ENCODE results near the gene TAOK3. TPM values are rescaled to one million over a fixed set of nuclear protein-coding genes. Genes with fewer than 3 reads are reported as not detected.

Gene TAOK3
- total RNA-seq, 1 experiment from 2014 or later: 3.5 TPM

DNA sequence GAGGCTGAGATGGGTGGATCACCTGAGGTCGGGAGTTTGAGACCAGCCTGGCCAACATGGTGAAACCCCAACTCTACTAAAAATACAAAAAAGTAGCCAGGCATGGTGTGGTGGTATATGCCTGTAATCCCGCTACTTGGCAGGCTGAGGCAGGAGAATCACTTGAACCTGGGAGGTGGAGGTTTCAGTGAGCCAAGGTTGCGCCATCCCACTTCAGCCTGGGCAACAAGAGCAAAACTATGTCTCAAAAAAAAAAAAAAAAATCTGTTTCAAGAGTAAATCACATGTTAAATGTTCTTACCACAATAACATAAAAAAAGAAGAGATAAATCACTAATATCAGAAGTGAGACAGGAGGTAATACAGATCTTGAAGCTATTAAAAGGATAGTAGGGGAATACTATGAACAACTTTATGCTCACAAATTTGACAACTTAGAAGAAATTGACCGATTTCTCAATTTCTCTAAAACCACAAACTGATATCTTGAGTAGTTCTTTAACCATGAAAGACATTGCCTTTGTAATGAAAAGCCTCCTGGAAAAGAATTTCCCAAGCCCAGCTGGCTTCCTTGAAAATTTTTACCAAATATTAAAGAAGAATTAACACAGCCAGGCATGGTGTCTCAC is 37.7 kb downstream of the TAOK3 start:
- DNase-seq: no peak
- Histone ChIP-seq H3K27me3 (ENCODE audit: control insufficient read depth, insufficient read depth, low read length) (no peaks in the 10 kb centered on the region), H3K36me3 (replicated peaks; ENCODE audit: control insufficient read depth, insufficient read depth, low read length) (no peaks in the 10 kb centered on the region), H3K4me3 (ENCODE audit: insufficient read depth, low read depth, low read length) (no peak overlapping the region)

DNA sequence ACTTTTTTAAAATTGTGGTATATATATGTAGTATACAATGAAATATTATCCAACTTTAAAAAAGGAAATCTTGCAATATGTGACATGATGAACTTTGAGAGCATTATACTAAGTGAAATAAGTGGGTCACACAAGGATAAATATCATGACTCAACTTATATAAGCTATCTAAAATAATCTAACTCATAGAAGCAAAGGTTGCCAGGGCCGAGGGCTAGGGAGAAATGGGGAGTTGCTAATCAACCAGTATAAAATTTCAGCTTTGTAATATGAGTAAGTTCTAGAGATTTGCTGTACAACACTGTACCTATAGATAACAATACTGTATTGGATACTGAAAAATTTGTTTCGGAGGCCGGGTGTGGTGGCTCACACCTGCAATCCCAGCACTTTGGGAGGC is 38.5 kb downstream of the TAOK3 start:
- Histone ChIP-seq H3K36me3 (replicated peaks; ENCODE audit: control insufficient read depth, insufficient read depth, low read length) (no peaks in the 10 kb centered on the region), H3K27me3 (ENCODE audit: control insufficient read depth, insufficient read depth, low read length) (no peaks in the 10 kb centered on the region), H3K4me3 (ENCODE audit: insufficient read depth, low read depth, low read length) (no peak overlapping the region)
- no peak for DNase-seq

DNA sequence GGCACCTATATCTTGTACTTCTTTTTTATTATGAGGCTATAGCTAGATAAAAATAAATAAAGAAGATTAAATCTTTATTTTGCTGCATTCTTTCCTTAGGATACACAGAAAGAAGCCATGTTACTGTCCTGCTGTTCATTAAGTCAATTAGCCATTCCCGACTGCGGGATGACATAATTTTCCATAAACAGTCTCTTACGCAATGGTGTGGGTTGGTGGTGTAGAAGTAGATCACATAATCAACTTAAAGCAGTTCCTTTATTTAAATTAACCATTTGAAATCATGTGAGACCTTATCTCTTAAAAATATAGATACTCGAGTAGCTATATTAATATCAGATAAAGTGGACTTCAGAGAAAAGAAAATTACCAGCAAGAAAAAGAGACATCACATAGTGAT is 40.2 kb downstream of the TAOK3 start:
- H3K36me3 ChIP-seq (replicated peaks; ENCODE audit: control insufficient read depth, insufficient read depth, low read length): no peaks in the 10 kb centered on the region
- no peaks in the 10 kb centered on the region for H3K27me3 ChIP-seq (ENCODE audit: control insufficient read depth, insufficient read depth, low read length)
- no peak for DNase-seq
- no peak overlapping the region for H3K4me3 ChIP-seq (ENCODE audit: insufficient read depth, low read depth, low read length)

DNA sequence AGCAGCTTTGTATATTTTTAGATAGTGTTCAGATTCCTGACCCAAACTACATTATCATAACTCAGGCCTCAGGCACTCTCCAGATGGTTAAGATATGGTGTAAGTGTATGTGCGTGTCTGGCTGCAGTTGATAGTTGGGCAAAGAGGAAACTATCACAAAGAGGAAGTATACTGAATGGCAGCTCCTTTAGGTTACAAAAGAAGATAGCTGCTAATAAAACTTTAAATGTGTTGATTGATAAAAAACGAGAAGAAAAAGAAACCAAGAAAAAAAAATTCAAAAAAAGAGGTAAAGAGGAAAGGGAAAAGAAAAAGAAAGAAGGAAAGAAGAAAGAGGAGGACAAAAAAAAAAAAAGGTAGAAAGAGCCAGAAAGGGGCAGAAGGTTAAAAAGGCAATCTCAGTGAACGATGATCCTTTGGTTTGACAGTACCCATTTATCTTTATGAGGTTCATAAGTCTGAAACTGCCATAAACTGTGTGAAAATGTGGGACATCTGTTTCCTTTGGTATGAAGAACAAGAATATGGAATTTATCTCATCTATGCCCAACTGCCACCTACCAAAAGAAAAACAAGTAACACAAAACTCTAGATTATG is 42.2 kb downstream of the TAOK3 start:
- no peak for DNase-seq
- Histone ChIP-seq H3K4me3 (ENCODE audit: insufficient read depth, low read depth, low read length) (no peak overlapping the region), H3K36me3 (replicated peaks; ENCODE audit: control insufficient read depth, insufficient read depth, low read length) (no peaks in the 10 kb centered on the region)

DNA sequence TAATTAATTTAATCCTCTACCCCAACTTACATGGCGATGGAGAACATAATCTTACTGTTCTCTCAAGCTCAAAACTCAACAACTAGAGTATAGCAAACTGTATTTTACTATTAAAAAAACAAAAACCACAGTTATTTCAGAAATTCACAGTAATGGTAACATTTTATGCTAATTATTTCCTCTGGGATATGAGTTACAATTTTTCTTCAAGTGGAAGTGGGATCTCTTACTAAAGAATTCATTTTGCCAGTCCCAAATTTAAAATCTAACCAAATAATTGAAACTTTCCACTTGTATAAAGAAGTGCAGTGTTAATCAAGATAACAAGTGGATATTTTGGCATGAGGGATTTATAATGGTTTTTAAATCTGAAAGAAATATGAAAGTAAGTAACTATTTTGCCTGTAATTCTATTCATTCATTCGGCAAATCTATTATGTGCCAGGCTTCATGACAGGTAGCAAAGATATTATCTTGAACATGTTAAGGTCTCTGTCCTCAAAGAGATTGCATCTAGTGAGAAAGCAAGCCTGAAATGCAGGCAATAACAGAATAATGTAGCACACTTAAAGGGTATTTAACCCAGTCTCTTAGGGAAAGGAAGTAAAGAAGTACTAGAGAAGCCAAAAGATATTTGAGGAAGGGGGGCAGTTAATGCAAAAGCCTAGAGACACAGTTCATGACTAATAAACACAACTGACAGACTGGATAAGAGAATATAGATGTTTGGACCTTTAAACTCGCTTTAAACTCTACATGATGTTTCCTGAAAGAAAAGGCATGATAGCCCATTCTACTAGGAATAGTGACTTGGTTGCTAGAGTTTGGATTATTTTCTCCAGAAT is 44.0 kb downstream of the TAOK3 start:
- no peak for DNase-seq
- no peaks in the 10 kb centered on the region for H3K36me3 ChIP-seq (replicated peaks; ENCODE audit: control insufficient read depth, insufficient read depth, low read length)
- no peak overlapping the region for H3K4me3 ChIP-seq (ENCODE audit: insufficient read depth, low read depth, low read length)
- no peaks in the 10 kb centered on the region for H3K27me3 ChIP-seq (ENCODE audit: control insufficient read depth, insufficient read depth, low read length)

More for the DNA sequence above, 42.2 kb downstream of the TAOK3 start:
- H3K27me3 ChIP-seq (ENCODE audit: control insufficient read depth, insufficient read depth, low read length): no peaks in the 10 kb centered on the region

DNA sequence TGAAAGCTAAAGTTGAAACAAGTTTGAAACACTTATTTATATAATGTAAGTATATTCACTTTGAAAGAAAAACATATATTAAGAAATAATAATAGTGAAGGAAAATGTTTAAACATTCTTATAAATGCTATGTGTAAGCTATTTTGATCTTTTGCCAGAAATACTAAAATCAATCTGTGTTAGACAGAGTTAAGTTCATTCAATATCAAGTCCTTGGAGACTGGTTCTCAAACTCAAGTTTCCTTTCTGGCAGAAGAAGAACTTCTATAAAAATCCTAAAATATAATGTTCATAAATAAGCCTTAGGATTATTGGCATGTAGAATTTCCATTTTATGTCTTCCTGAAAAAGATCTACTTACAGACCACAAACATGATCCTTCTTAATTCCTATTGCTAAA is 45.3 kb downstream of the TAOK3 start:
- H3K27me3 ChIP-seq (ENCODE audit: control insufficient read depth, insufficient read depth, low read length): no peaks in the 10 kb centered on the region
- no peak for DNase-seq
- no peaks in the 10 kb centered on the region for H3K36me3 ChIP-seq (replicated peaks; ENCODE audit: control insufficient read depth, insufficient read depth, low read length)
- no peak overlapping the region for H3K4me3 ChIP-seq (ENCODE audit: insufficient read depth, low read depth, low read length)

DNA sequence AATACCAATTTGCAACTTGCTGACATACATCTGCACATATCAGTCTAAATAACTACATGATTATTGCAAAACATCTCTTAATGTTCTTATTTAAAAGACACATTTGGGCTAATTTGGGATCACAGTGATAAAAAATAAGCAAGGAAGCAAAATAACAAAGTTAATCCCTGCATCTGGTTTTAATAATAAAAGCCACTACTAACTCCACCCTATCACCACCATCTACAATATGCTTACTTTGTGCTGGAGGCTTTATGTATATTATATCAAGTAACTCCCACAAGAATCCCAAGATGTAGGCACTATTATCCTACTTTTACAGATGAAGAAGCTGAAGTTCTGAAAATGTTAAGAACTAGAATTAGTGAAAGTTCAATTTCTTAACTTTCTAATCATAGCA is 45.7 kb downstream of the TAOK3 start:
- Histone ChIP-seq H3K27me3 (ENCODE audit: control insufficient read depth, insufficient read depth, low read length) (no peaks in the 10 kb centered on the region), H3K36me3 (replicated peaks; ENCODE audit: control insufficient read depth, insufficient read depth, low read length) (no peaks in the 10 kb centered on the region), H3K4me3 (ENCODE audit: insufficient read depth, low read depth, low read length) (no peak overlapping the region)
- DNase-seq: no peak

DNA sequence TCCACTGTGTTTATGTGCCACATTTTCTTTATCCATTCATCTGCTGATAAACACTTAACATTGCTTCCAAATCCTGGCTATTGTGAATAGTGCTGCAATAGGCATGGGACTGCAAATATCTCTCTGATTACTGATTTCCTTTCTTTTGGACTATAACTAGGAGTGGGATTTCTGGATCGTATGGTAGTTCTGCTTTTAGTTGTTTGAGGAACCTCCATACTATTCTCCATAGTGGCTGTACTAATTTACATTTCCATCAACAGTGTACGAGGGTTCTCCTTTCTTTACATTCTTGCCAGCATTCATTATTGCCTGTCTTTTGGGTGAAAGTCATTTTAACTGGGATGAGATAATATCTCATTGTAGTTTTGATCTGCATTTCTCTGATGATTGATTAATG is 47.6 kb downstream of the TAOK3 start:
- no peaks in the 10 kb centered on the region for H3K36me3 ChIP-seq (replicated peaks; ENCODE audit: control insufficient read depth, insufficient read depth, low read length)
- DNase-seq: no peak
- no peaks in the 10 kb centered on the region for H3K27me3 ChIP-seq (ENCODE audit: control insufficient read depth, insufficient read depth, low read length)
- no peak overlapping the region for H3K4me3 ChIP-seq (ENCODE audit: insufficient read depth, low read depth, low read length)

DNA sequence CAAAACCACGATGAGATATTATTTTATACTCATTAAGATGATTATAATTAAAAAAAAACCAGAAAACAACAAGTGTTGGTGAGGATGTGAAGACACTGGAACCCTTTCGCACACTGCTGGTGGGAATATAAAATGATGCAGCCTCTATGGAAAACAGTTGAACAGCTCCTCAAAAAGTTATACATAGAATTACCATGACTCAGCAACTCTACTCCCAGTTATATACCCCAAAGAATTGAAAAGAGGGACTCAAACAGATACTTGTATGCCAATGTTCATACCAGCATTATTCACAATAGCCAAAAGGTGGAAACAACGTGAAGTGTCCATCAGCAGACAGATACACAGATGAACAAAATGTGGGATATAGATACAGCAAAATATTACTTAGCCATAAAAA is 53.1 kb downstream of the TAOK3 start:
- Histone ChIP-seq H3K4me3 (ENCODE audit: insufficient read depth, low read depth, low read length) (no peak overlapping the region), H3K36me3 (replicated peaks; ENCODE audit: control insufficient read depth, insufficient read depth, low read length) (no peaks in the 10 kb centered on the region), H3K27me3 (ENCODE audit: control insufficient read depth, insufficient read depth, low read length) (no peaks in the 10 kb centered on the region)
- no peak for DNase-seq

DNA sequence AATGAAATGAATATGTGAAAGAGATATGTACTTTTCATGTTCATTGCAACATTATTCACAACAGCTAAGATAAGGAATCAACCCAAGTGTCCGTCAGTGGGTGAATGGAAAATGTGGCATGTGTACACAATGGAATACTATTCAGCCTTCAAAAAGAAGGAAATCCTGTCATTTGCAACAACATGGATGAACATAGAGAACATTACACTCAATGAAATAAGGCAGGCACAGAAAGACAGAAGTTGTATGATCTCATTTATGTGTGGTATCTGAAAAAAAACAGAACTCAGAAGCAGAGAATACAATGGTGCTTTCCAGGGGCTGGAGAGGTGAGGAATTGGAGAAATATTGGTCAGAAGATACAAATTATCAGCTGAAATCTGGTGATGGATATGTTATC is 54.0 kb downstream of the TAOK3 start:
- Histone ChIP-seq H3K4me3 (ENCODE audit: insufficient read depth, low read depth, low read length) (no peak overlapping the region), H3K36me3 (replicated peaks; ENCODE audit: control insufficient read depth, insufficient read depth, low read length) (no peaks in the 10 kb centered on the region), H3K27me3 (ENCODE audit: control insufficient read depth, insufficient read depth, low read length) (no peaks in the 10 kb centered on the region)
- no peak for DNase-seq

DNA sequence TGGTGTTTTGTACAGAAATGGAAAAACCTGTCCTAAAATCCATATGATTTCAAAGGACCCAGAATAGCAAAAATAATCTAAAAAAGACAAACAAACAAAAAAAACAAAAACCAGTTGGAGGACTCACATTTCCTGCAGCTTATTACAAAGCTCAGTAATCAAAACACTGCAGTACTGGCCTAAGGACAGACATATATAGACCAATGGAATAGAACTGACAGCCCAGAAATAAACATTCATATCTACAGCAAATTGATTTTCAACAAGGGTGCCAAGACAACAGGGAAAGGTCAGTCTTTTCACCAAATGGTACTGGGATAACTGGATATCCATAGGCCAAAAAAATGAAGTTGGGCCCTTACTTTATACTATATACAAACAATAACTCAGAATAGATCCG is 55.0 kb downstream of the TAOK3 start:
- H3K36me3 ChIP-seq (replicated peaks; ENCODE audit: control insufficient read depth, insufficient read depth, low read length): no peaks in the 10 kb centered on the region
- no peak for DNase-seq

DNA sequence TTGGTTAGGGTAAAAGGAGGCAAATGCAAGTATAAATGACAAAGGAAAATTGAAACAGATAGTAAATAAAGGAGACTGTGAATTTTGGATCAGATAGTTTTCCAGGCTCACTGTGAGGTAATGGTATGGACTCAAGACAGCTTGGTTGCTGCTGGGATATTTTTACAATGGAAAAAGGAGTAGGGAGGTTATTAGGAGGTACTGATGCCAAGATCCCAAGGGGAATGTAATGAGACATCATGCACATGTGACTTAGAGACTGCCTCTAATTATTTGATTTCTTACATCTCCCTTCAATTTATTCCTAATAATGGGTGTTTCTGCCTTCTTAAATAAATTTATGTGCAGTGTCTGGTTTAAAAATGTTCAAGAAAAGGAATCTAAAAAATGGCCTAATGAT is 56.9 kb downstream of the TAOK3 start:
- no peaks in the 10 kb centered on the region for H3K27me3 ChIP-seq (ENCODE audit: control insufficient read depth, insufficient read depth, low read length)
- no peak for DNase-seq
- no peaks in the 10 kb centered on the region for H3K36me3 ChIP-seq (replicated peaks; ENCODE audit: control insufficient read depth, insufficient read depth, low read length)
- H3K4me3 ChIP-seq (ENCODE audit: insufficient read depth, low read depth, low read length): no peak overlapping the region

More for the DNA sequence above, 55.0 kb downstream of the TAOK3 start:
- Histone ChIP-seq H3K4me3 (ENCODE audit: insufficient read depth, low read depth, low read length) (no peak overlapping the region), H3K27me3 (ENCODE audit: control insufficient read depth, insufficient read depth, low read length) (no peaks in the 10 kb centered on the region)

DNA sequence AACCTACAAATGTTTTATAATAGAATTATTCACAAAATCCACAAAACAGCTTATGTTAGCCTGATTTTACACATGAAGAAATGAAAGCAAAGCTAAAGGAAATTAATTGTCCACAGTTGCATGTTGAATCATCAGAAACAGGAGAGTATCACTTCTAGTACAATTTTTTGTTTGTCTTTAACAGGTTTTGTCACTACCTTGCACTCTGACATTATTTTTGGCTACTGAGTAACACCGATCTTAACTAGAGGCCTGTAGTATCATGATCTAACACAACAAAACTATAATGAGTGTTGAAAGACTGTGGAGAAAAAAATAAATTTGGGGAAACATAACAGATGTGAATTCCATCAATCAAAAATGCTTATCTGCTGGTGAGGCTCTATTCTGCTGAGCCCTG is 60.1 kb downstream of the TAOK3 start:
- Histone ChIP-seq H3K4me3 (ENCODE audit: insufficient read depth, low read depth, low read length) (no peak overlapping the region), H3K27me3 (ENCODE audit: control insufficient read depth, insufficient read depth, low read length) (no peaks in the 10 kb centered on the region), H3K36me3 (replicated peaks; ENCODE audit: control insufficient read depth, insufficient read depth, low read length) (no peaks in the 10 kb centered on the region)
- DNase-seq: no peak

DNA sequence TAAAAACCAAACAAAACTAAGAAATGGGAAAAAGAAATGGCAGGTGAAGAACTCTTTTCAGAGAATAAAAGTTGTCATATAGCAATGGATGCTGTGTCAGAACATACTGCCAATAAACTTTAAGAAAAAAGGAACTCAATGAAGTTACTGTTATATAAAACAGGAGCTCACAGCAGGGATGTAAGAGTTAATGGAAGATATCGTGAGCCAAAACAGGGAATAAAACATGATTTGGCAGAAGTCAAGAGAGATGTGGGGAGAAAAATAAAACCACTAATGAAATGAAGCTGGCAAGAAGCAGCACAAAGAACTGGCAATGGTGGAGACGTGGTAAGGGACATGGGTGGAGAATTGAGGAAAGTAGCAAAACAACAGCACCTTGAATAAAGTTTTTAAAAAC is 61.0 kb downstream of the TAOK3 start:
- H3K27me3 ChIP-seq (ENCODE audit: control insufficient read depth, insufficient read depth, low read length): no peaks in the 10 kb centered on the region
- H3K4me3 ChIP-seq (ENCODE audit: insufficient read depth, low read depth, low read length): no peak overlapping the region
- no peaks in the 10 kb centered on the region for H3K36me3 ChIP-seq (replicated peaks; ENCODE audit: control insufficient read depth, insufficient read depth, low read length)
- no peak for DNase-seq

DNA sequence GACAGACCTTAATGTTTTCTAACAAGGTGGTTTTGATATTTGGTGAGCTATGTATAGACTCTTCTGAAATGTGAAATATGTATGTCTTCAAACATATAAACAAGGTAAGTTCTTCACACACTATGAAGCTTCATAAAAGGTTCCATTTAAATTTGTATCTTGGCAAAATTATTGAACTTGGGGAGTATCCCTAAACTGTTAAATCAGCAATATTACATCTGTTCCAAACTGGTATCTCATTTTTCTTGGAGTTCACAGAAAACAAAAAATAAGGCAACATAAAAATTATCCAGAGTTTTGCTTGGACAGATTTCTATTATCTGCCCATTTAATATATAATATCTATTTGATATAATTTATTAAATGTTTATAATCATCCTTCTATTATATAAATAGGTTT is 62.4 kb downstream of the TAOK3 start:
- Histone ChIP-seq H3K27me3 (ENCODE audit: control insufficient read depth, insufficient read depth, low read length) (no peaks in the 10 kb centered on the region), H3K4me3 (ENCODE audit: insufficient read depth, low read depth, low read length) (no peak overlapping the region), H3K36me3 (replicated peaks; ENCODE audit: control insufficient read depth, insufficient read depth, low read length) (no peaks in the 10 kb centered on the region)
- no peak for DNase-seq
